ENCODE data around the gene KRTAP5-11. TPM values are rescaled to one million over a fixed set of nuclear protein-coding genes. Genes with fewer than 3 reads are reported as not detected.
"Not testable (repeated sequence)": the region's sequence is repeated elsewhere in the genome, so short reads cannot be mapped to it uniquely, and the experiment has no call there.

KRTAP5-11 gene
- total RNA-seq, 1 donor from 2014 or later, result not detected

DNA sequence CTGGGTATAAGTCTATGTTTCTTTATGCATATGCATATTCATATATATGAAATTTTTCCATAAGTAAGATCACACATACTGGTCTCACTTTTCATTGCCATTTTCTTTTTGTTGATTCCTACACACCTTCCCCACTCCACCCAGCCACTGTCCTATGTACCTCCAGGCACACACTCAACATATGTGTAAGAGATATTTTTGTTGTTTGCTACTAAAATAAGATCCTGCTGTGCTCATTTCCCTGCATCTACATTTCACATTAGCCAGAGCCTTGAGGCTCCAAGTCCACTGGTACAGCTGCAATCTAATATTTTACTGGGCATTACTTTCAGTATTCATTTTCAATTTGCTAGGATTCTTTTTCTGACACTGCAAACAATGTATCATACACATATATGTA lies 25.4 kb downstream of the KRTAP5-11 start:
- intact Hi-C loops (cut with micrococcal nuclease), result no loop called here

GRCh38 chr11:71556018-71556417 lies 26.7 kb downstream of the KRTAP5-11 start:
- intact Hi-C loops (cut with micrococcal nuclease), result no loop called here

GRCh38 chr11:71555508-71555907 lies 27.2 kb downstream of the KRTAP5-11 start:
- intact Hi-C loops (cut with micrococcal nuclease), result no loop called here

DNA sequence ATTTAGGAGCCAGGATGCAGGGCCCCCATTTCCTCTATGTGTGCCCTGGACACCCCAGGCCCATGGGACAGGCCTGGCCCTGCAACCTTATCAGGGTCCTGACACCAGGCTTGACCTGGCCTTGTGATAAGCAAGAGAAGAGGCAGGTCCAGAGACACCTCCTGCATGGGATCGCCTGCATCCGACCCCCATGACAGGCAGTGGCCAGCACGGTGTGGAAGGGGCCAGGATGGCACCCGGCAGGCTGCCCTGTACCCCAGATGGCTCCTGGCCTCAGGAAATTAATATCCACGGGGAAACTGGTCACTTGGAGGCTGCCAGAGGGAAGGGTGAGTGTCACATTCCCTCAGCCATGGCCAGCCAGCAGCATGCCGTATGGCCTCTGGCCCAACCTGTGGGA lies 27.7 kb downstream of the KRTAP5-11 start:
- intact Hi-C loops (cut with micrococcal nuclease), result no loop called here

DNA sequence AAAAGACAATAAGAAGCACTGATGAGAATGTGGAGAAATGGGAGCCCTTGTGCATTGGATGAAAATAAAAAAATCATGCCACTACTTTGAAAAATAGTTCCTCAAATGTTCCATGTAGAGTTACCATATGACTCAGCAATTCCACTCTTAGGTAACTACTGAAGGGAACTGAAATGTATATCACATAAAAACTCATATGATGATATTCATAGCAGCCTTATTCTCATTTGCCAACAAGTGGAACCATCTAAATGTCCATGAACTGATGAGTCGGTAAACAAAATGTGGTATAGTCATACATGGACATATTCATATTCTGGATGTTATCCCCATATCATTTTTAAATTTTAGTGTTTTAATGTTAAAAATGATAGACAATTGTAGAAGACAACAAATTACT lies 31.0 kb downstream of the KRTAP5-11 start:
- intact Hi-C loops (cut with micrococcal nuclease), result no loop called here

- intact Hi-C loops (cut with micrococcal nuclease), result no loop called here
These were observed 33.9 kb downstream of the KRTAP5-11 start for GRCh38 chr11:71548716-71549151.

DNA sequence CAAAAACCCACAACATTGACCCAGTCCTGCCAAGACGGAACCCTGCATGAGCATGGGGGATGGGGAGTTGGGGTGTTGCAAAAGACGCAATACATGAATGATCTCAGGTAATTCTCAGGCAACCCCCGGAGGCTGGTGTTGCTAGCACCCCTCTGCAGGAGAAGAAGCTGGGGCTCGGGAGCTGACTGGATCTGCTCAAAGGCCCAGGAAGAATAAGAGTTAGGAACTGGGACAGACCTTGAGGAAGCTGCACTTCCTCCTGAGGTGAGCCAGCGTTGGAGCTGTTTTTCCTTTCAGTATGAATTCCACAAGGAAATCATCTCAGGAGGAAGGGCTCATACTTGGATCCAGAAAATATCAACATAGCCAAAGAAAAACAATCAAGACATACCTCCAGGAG lies 34.6 kb downstream of the KRTAP5-11 start, which contains the start of gene KRTAP5-9:
Gene KRTAP5-9, plus strand, starts transcription at position 301 of the 400 bp plus-strand sequence. CDS start 238 bp downstream, outside the sequence.
- intact Hi-C loops (cut with micrococcal nuclease), result no loop called here

- intact Hi-C loops (cut with micrococcal nuclease), result no loop called here
These were observed 37.2 kb downstream of the KRTAP5-11 start for GRCh38 chr11:71545405-71545966.

DNA sequence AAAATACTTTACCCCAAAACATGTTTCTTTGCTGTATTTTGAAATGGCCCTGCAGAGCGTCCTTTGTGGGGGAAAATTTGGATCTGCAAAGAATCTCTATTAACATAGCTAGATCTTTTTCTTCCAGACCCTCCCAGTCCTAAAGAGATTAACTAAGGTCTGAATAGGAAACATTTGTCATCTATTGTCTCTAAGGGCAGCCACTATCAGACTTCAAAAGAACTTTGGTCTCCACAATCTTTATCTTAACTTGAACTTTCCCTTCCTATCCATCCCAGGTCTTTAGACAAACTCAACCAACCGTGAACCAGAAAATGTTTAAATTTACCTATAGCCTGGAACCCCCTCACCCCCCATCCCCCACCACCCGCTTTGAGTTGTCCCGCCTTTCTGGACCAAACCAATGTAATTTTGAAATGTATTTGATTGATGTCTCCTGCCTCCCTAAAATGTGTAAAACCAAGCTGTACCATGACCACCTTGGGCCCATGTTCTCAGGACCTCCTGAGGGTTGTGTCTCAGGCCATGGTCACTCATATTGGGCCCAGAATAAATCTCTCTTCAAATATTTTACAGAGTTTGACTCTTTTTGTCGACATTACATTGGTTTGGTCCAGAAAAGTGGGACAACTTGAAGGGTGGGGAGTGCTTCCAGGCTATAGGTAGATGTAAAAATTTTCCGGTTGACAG lies 38.0 kb downstream of the KRTAP5-11 start:
- intact Hi-C loops (cut with micrococcal nuclease), result no loop called here

DNA sequence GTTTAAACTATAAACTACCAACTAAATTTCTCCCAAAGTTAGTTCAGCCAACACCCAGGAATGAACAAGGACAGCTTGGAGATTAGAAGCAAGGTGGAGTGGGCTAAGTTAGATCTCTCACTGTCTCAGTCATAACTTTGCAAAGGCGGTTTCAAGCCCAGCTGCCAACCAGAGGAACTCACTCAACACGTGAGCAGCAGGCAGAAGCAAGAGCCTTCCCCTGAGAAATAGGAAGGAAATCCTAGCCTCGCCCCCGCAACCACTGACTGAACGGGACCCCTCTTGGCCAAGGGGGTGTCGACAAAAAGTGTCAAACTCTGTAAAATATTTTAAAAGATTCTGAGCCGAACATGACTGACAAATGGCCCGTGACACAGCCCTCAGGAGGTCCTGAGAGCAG lies 38.8 kb downstream of the KRTAP5-11 start:
- intact Hi-C loops (cut with micrococcal nuclease), result no loop called here

DNA sequence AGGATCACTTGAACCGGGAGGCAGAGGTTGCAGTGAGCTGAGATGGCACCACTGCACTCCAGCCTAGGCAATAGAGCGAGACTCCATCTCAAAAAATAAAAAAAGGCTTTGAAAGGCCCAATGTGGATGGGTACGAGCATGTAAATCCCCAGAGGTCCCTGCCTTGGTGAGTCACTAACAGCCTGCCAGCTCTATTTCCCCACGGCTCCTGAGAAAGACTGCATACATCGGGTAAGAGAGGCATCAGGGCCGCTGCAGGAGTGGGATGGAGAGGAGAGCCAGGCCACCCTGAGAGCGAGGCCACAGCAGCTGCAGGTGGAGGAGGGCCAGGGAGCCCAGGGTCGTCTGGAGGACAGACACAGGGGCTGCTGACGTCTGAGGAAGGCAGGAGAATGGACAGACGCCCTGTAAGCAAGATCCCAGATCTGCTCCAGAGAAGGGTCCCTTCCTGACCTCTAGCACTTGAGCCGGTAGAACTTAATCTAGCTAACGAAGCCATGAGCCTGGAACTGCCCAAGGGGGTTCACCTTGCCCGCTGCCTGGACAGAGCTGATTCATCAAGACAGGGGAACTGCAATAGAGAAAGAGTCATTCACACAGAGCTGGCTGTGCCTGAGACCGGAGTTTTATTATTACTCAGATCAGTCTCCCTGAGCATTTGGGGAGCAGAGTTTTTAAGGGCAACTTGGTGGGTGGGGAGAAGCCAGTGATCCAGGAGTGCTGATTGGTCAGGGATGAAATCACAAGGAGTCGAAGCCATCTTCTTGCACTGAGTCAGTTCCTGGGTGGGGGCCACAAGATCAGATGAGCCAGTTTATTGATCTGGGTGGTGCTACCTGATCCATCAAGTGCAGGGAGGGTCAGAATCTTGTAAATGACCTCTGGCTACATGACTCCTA lies 39.5 kb downstream of the KRTAP5-11 start:
- intact Hi-C loops (cut with micrococcal nuclease), result no loop called here

DNA sequence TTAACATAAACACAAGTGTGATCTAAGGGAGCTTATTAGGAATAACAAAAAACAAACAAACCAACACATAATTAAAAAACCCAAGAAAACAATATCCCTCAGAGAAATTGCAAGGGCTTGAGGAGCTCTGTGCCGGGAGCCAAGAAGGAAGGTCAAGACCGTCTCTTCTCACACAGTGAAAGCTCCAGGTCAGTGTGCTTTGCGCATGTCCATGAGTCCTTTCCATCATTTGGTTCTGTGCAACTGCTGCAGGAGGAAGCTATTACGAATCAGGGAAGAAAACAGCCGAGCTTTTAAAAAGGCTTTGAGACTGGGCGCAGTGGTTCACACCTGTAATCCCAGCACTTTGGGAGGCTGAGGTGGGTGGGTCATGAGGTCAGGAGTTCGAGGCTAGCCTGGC lies 40.3 kb downstream of the KRTAP5-11 start:
- intact Hi-C loops (cut with micrococcal nuclease), result no loop called here

- intact Hi-C loops (cut with micrococcal nuclease), result not testable (repeated sequence)
These were observed 42.0 kb downstream of the KRTAP5-11 start for GRCh38 chr11:71540521-71541304.

DNA sequence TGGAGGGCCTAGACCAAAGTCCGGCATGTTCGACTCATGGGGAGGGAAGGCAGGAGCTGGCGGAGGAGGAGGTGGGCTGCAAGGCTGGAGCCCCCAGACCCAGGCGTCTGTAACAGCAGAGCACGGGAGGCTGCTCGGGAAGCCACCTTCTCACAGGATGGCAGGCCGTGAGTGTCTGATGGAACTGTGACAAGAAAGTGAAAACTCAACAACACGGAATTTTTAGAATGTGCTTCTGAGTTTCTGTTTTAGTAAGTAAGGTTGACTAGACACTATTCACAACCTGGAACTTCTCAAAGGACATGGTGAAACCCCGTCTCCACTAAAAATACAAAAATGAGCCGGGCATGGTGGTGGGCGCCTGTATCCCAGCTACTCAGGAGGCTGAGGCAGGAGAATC lies 42.7 kb downstream of the KRTAP5-11 start:
- intact Hi-C loops (cut with micrococcal nuclease), result not testable (repeated sequence)

DNA sequence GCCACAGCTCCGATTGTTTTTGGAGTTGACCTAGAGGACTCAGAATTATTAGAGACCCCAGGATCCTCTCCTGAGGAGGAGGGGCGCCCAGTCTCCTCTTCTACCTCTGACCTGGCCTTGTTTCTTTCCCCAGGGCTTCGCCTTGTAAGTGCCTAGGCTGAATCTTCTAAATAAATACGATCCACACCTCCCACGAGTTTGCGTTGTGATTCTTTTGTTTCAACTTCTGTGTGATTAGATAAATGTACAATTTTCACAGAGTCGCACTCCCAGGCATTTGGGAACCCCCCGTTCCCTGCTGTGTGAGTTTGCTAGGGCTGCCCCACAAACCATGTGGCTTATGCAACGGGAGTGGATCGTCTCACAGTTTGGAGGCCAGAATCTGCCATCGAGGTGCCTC lies 43.7 kb downstream of the KRTAP5-11 start:
- intact Hi-C loops (cut with micrococcal nuclease), result no loop called here

DNA sequence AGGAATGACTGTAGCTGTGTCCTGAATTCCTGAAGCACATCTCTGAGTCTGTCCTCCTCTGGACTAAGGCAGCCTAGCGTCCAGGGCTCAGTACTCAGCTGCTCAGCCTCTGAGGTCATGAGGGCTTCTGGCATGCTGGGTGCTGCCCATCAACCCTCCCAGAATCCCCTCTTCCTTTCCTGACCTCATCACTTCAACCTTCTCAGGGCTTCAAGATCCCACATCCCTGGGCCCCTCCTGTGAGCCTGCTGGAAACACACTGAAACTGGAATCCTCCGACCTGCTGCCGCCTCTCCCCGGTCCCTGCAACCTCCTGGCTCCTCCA lies 44.0 kb downstream of the KRTAP5-11 start:
- intact Hi-C loops (cut with micrococcal nuclease), result no loop called here

- intact Hi-C loops (cut with micrococcal nuclease), result not testable (repeated sequence)
These were observed 44.6 kb downstream of the KRTAP5-11 start, which contains the start of gene KRTAP5-8 for GRCh38 chr11:71537977-71538665. KRTAP5-8 (plus strand) TSS chr11:71538025; CDS start chr11:71538056, 31 bp downstream.

DNA sequence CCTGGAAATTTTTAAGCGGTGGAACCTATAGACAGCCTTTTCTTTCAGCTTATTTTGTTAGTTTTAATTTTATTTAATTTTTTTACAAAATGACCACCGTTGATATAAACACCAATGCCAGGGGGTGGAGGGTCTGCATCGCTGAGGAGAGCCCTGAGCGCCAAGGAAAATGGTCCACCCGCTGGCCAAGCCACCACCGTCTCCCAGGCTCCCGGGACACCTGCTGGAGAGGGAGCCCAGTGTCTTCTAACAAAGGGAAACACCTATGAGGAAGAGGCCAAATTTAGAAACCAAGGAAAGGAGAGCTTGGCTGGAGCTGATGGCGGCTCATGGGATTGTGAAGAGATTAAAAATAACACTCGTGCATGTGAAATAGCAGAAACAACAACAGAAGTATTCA lies 45.1 kb downstream of the KRTAP5-11 start:
- intact Hi-C loops (cut with micrococcal nuclease), result no loop called here

DNA sequence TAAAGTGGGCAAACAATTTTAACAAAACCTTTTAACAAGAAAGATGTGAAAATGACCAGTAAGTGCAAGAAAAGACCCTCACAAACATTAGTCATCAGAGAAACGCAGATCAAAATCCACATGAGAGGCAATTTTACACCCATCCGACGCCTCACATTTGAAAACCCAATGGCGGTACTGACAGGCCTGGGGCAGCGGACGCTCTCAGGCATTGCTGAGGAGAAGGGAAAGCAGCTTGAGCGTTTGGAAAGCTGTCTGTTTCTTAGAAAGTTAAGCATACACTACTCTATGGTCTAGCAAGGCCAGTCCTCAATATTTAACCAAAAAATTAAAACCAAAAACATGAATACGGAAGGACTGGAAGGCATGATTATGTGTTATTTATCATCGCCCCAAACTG lies 46.9 kb downstream of the KRTAP5-11 start:
- intact Hi-C loops (cut with micrococcal nuclease), result no loop called here

GRCh38 chr11:71534711-71535608 lies 47.7 kb downstream of the KRTAP5-11 start:
- intact Hi-C loops (cut with micrococcal nuclease), result not testable (repeated sequence)

All from T-helper 2 cell treated with Interferon-gamma antibody and Interleukin-4, amounts not matched to agents 100 ng/mL and 5 ng/mL, for 36 hours (primary cell).